Stimulated activated CD8-positive, alpha-beta memory T cell treated with anti-CD3 and anti-CD28 coated beads, Interleukin-12 subunit alpha, Interleukin-12 subunit beta, amount 100 ng/mL, for 4 hours (primary cell): ENCODE results near the gene ABCA13.

ENCODE experiments used
- DNase-seq: peaks from one replicate; pipeline ENCODE4 v3.0.0-alpha.2; 2020; ENCODE audit warnings: low read depth

Gene ABCA13

DNA sequence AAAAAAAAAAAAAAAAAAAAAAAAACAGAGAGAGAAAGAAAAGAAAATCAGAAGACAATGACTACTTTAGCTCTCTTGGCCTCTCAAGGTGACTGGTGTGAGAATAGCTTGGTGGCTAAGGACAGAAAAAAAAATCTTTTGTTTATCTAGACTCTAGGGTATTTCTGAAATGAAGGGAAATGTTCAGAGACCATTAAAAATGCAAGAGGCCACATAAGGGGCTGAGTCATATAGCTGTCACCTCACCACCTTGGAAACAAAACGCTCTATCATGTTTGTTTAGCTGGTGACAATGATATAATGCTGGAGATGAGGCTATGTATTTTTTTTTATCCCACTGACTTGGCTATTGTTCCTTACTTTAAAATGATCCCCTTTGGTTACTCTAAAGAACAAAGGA, 466.1 kb downstream of the ABCA13 start:
- no peak for DNase-seq

DNA sequence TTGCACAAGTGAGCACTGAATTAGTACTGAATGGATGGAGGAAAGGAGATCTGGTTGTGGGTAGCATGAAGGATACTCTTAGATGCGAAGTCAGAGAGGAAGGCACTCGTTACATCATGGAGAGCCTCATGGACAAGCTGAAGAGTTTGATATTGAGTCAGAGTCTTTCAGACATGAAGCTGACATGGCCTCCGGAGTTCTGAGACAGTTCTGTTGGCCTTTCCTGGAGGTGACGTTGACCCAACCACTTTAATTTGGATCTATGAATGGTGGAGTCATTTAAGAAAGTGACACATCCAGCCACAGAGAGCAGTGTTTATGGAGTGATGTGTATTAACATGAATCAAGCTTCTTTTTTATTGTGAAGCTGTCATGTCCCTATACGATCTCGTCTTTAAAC, 466.8 kb downstream of the ABCA13 start:
- DNase-seq, result no peak

DNA sequence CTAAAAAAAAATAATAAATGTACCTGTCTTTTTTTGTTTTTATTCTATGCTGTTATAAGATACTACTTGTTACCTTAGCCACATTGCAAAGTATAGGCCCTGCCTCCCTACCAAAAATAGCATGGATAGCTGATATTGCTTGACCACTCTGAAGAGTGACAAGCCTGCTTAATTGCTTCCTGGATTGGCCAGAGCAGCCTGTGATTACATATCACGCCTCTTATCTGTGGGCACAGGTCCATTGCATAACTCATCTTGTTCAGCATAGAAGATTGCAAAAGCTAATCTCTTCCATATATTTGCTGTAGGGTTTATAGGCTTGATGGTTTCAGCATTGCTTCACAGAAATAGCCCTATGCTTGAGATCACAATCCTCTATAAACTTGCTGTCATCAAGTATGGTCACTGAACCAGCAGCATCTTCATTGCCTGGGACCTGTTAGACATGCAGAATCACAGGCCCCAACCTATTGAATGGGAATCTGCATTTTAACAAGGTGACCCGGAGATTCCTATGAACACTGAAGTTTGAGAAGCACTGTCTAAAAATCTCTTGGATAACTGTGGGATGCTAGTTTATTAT, 472.3 kb downstream of the ABCA13 start:
- DNase-seq, result no peak

DNA sequence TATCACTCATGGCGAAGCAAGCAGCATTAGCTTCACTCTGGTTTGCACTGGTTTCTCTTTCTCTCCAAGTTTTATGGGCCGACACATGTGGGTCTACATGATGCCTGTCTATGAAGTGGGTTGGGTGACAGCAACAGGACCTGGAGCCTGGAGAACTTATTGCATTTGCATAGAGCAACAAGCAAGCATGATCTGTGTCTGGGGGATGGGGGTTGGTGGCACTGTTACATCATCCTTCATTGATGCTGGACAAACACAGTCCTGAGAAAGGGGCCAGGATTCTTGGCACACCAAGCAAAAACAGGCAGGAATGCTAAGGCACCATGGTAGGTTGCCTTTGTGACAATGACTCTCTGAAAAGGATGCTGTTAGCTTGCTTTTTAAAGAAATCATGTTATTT, 486.9 kb downstream of the ABCA13 start:
- no peak for DNase-seq

DNA sequence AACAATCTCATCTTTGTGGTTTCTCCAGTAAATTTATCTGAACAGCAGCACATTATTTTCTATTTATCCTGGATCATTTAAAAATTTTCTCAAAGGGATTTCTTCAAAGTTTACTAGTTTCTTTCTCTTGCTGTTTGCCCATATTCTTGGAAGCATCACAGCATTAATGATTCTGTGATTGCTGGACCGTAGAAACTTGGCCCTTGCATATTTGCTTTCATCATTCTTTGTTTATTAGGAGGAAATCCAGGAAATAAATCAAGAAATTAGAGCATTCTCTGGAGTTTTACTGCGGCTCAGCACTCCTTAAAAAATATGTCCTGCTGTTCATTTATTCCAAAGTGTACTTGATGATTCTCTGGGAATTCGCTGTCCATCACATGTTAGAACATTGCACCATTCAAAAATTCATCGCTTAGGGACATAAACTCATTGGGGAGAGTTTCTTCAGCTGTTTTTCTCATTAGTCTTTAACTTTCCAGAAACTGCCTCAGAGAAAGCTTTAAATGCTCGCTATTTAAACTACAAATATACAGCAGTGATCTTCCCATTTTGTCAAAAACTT, 489.1 kb downstream of the ABCA13 start:
- DNase-seq, result no peak

DNA sequence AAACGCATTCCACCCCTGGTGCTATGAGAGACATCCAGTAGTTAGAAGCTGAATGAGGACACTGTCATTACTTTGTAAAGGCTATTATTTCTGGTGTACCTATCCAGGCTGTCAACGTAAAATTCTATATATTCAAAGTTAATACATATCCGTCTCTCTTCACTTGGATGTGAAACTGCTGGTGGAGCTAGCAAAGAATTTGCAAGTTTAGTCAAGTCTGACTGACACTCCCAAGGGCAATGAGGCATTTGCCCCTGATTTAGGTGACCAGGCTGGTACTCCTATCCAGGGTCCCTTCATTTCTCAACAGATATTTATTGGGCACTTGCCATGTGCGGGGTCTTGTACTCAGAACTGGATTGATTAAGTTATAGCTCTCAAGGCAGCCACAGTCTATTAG, 493.0 kb downstream of the ABCA13 start:
- DNase-seq, result no peak

DNA sequence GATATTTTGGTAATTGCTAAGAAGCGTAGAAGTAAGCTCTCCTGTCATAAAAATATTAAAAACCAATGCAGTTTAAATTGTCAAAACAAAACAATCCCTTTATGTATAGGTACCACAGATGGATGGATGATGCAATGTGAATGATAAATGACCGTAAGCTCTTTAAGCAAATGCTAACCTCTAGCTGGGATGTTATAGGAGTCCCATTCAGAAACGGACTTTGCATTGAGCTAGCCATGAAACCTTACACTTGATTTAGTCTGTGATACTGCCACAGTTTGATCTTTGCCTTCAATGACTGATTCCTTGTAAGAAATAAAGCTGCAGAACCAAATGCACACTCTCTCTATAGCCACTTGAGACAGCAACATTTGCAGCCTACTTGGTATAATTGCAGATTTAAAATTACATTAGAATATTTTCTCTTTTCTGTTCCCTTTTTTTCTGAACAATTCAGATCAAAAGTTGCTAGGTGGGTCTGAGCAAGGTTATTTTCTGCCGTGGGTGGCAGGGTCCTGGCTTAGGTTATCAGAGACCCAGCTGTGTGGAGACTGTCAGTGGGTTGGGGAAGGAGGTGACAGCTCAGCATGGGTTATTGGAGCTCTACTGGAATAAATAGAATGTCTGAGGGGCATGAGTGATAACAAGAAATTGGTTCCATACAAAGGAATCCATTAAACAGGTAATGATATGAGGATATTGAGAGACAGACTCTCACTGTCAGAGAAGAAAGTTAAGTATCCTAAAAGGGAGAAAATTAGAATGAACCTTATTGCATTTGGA, 494.3 kb downstream of the ABCA13 start:
- no peak for DNase-seq

DNA sequence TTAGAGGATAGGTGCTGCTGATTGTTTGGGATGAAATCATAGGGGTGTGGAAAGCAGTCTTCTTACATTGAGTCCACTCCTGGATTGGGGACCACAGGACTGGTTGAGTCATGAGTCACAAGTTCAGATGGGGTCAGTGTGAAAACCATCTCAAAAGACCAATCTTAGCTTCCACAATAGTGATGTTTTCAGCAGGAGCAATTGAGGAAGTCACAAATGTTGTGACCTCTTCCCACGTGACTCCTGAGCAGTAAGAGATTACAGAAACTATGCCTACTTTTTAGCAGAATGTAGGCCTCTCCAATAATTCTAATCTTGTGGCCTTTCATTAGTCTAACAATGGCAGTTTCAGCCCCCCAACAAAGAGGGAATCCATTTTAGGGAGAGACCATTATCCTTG, 496.1 kb downstream of the ABCA13 start:
- DNase-seq, result no peak

DNA sequence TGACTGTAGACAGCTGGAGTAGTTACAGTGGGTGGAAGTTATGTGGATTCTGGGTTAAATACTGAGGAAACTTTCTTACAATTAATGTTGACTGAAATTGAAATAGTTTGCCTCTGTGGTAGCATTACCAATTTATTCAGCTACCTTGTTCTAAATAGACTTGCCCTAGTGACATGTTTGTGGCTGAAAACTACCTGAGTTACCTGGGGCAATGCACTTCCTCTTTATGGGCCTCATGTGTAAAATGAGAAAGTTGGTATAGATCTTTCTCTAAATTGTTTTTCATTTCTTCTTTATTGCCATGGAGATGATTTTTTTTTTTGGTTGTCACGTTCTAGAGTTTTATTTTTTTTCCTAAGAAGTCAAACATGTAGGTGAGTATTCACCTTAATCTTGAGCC, 500.4 kb downstream of the ABCA13 start:
- no peak for DNase-seq

DNA sequence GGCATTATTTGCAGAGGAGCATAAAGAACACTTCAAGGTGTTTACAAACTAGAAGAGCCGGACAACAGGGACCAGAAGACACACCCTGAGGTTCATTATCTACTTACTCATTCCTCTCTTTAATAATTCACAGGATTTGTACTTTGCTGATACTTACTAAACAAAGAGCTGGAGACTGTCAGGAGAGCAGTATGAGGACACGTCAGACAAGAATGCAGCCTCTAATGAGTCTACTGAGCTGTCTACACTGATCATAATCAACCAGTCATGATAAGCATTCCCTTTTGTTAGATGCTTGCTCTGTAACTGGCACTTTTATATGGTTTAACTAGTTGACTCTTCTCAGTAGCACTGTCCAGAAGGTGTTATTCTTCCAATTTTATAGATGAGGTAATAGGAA, 509.7 kb downstream of the ABCA13 start:
- no peak for DNase-seq

DNA sequence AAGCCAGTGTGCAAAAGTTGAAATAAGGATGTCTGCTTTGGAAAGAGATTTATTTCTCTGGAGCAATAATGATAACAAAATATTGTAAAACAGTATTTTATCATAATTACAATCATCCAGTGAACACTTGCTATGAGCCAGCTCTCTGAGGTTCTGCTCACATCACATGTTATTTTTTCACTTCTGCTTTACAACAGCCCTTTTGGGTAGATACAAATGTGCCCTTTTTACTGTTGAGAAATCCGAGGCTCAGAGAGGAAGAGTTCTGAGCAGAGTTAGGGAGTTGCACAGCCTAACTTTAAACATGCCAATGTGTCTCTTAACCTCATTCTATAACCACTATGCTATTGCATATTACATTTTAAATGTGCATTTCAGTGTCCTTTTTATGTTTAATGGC, 520.5 kb downstream of the ABCA13 start:
- DNase-seq, result no peak
